HepG2 (cell line): ENCODE data around the gene TMTC3. TPM values are rescaled to one million over a fixed set of nuclear protein-coding genes. Genes with fewer than 3 reads are reported as not detected.

ENCODE experiments used
- HMGXB3 ChIP-seq: sonication (generic); formaldehyde crosslinking; IDR thresholded peaks from 2 replicates; pipeline ENCODE4 v1.4.0; 2020; ENCODE audit warnings: missing genetic modification reagents, borderline replicate concordance
- RARG ChIP-seq: sonication (generic); formaldehyde crosslinking; IDR thresholded peaks from 2 replicates; pipeline ENCODE4 v1.4.0; 2020; ENCODE audit warnings: low read depth, mild to moderate bottlenecking, missing genetic modification reagents
- TAF15 ChIP-seq: fragments of 200-400 bp; formaldehyde crosslinking; IDR thresholded peaks from one replicate; pipeline ENCODE4 v1.6.1; 2018; ENCODE audit warnings: mild to moderate bottlenecking, low read depth, low read length; ENCODE audit not compliant: poor library complexity, severe bottlenecking
- ZBTB34 ChIP-seq: sonication (generic); formaldehyde crosslinking; IDR thresholded peaks from 2 replicates; pipeline ENCODE4 v1.8.0; 2022; ENCODE audit warnings: mild to moderate bottlenecking, missing genetic modification reagents
- ZNF790 ChIP-seq: sonication (generic); formaldehyde crosslinking; IDR thresholded peaks from 2 replicates; pipeline ENCODE4 v1.8.0; 2022; ENCODE audit warnings: missing genetic modification reagents, mild to moderate bottlenecking, borderline replicate concordance
- polyA plus RNA-seq, 8 experiments: library from polyadenylated mRNA; depleted of rRNA in 3 of 8; stranded (reverse) in 7 of 8; unstranded in 1 of 8; fragments of >200 nt; fragmentation: Illumina TruSeq in 4 of 8; extraction: Trizol in 4 of 8; gene quantifications; 2 replicates each; pipeline versions ENCODE4 v1.2.1 to v1.2.3, GENCODE V29; 2011 to 2016; ENCODE audit warnings: low read depth in 4 of 8, missing spikeins in 1 of 8, mixed read lengths in 1 of 8; ENCODE audit not compliant: insufficient read depth in 1 of 8
- total RNA-seq, 5 experiments: library from RNA; depleted of rRNA; stranded (reverse); fragments of >200 nt; fragmentation: Illumina TruSeq; extraction: Trizol; gene quantifications; 2 replicates each; pipeline ENCODE4 v1.2.3, GENCODE V29; 2016; ENCODE audit warnings: low read depth in 1 of 5
- TF ChIP-seq, protein P1 (sequence below): sonication (generic); formaldehyde crosslinking; conservative IDR thresholded peaks from 2 replicates; pipeline ENCODE4 v1.5.0; 2020; ENCODE audit warnings: missing genetic modification reagents

Gene TMTC3
- total and polyA plus RNA-seq, 2 of the 13 experiments (the other 11 are each of a cell fraction or from before 2014, with no cell fraction given), result 6.3 to 22.5 TPM

DNA sequence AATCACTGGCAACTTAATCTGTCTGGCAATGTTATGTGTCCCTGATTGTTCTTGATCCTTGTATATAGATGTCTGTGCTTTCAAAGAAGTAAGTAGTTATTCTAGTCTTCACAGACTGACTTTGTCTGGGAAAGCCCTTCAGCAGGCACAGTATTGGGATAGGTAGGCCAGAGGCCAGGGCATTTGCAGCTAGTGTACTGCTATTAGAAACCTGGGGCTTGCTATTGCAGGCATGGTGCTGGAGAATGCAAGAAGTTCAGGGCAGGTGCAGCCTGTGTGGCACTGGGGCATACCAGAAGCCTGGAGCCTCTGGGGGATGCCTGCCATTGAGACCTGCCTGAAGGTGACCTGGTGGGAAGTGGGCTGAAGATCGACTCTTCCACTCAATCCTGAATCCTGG is 96.3 kb downstream of the TMTC3 start (continued):
- TF ChIP-seq HMGXB3 (CRISPR knock-in tag), result no peak
- TF ChIP-seq, protein P1, sequence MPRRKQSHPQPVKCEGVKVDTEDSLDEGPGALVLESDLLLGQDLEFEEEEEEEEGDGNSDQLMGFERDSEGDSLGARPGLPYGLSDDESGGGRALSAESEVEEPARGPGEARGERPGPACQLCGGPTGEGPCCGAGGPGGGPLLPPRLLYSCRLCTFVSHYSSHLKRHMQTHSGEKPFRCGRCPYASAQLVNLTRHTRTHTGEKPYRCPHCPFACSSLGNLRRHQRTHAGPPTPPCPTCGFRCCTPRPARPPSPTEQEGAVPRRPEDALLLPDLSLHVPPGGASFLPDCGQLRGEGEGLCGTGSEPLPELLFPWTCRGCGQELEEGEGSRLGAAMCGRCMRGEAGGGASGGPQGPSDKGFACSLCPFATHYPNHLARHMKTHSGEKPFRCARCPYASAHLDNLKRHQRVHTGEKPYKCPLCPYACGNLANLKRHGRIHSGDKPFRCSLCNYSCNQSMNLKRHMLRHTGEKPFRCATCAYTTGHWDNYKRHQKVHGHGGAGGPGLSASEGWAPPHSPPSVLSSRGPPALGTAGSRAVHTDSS (CRISPR knock-in tag), result no peak
- TF ChIP-seq RARG (CRISPR knock-in tag), result no peak
- TF ChIP-seq ZNF790, result no peak
- no peak for TF ChIP-seq TAF15
- no peak for TF ChIP-seq ZBTB34 (CRISPR knock-in tag)
